ENCODE results near the gene NDUFAF2. TPM values are rescaled to one million over a fixed set of nuclear protein-coding genes. Genes with fewer than 3 reads are reported as not detected.
"Not testable (repeated sequence)": the region's sequence is repeated elsewhere in the genome, so short reads cannot be mapped to it uniquely, and the experiment has no call there.

NDUFAF2 gene
- total and polyA plus RNA-seq, 5 donors from 2014 or later, result 11.2 to 37.6 (median 34.6) TPM

DNA sequence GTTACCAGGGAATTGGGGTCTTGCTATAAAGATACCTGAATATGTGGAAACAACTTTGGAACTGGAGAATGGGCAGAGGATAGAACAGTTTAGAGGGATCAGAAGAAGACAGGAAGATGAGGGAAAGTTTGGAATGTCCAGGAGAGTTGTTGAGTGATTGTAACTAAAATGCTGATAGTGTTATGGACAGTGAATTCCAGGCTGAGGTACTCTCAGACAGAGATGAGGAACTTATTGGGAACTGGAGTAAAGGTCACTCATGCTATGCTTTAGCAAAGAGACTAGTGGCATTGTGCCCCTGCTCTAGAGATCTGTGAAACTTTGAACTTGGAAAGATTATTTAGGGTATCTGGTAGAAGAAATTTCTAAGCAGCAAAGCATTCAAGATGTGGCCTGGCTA is 242.3 kb downstream of the NDUFAF2 start:
- H3K36me3 Mint-ChIP-seq; H3K27ac ChIP-seq (ENCODE audit: insufficient read depth, low read length, poor library complexity, severe bottlenecking); ATAC-seq (ENCODE audit: low read depth in 2 of 2); H3K4me1 ChIP-seq (ENCODE audit: control insufficient read depth, insufficient read depth, low read length, poor library complexity, severe bottlenecking); H3K4me3 ChIP-seq (ENCODE audit: low read depth, low read length); H3K4me3 Mint-ChIP-seq; H3K4me1 Mint-ChIP-seq; H3K36me3 ChIP-seq (ENCODE audit: control insufficient read depth, insufficient read depth, low read length); H3K27me3 ChIP-seq (ENCODE audit: control insufficient read depth, insufficient read depth, low read length); H3K9me3 Mint-ChIP-seq; H3K27ac Mint-ChIP-seq; DNase-seq; H3K9me3 ChIP-seq (ENCODE audit: control insufficient read depth in 2 of 2, low read length in 2 of 2): not testable (repeated sequence)
- H3K27me3 Mint-ChIP-seq, result peaks cover 12% of the 10 kb centered on the region

DNA sequence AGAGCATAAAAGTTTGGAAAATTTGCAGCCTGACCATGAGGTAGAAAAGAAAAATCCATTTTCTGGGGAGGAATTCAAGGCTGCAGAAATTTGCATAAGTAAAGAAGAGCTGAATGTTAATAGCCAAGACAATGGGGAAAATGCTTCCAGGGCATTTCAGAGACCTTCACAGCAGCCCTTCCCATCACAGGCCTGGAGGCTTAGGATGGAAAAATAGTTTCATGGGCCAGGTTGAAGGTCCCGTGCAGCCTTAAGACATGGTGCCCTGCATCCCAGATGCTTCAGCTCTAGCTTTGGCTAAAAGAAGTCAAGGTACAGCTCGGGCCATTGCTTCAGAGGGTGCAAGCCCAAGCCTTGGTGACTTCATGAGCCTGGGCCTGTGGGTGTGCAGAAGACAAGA is 242.8 kb downstream of the NDUFAF2 start:
- not testable (repeated sequence) for H3K27ac ChIP-seq (ENCODE audit: insufficient read depth, low read length, poor library complexity, severe bottlenecking); H3K36me3 ChIP-seq (ENCODE audit: control insufficient read depth, insufficient read depth, low read length); H3K4me1 Mint-ChIP-seq; DNase-seq; ATAC-seq (ENCODE audit: low read depth in 2 of 2); H3K9me3 ChIP-seq (ENCODE audit: control insufficient read depth in 2 of 2, low read length in 2 of 2); H3K9me3 Mint-ChIP-seq; H3K4me1 ChIP-seq (ENCODE audit: control insufficient read depth, insufficient read depth, low read length, poor library complexity, severe bottlenecking); H3K4me3 ChIP-seq (ENCODE audit: low read depth, low read length); H3K4me3 Mint-ChIP-seq; H3K27me3 ChIP-seq (ENCODE audit: control insufficient read depth, insufficient read depth, low read length); H3K36me3 Mint-ChIP-seq; H3K27ac Mint-ChIP-seq
- H3K27me3 Mint-ChIP-seq, result peaks cover 12% of the 10 kb centered on the region

GRCh38 chr5:61198606-61199005 is 253.6 kb downstream of the NDUFAF2 start:
- DNase-seq (no peak), ATAC-seq (ENCODE audit: low read depth in 2 of 2) (no peak)
- Mint-ChIP-seq H3K4me3 (no peak overlapping the region), H3K27ac (no peak overlapping the region), H3K36me3 (peaks cover 3% of the 10 kb centered on the region), H3K9me3 (peaks cover 3 to 14% (median 6%) of the 10 kb centered on the region in 7 donors), H3K4me1 (no peaks in the 10 kb centered on the region), H3K27me3 (peaks cover 29% of the 10 kb centered on the region)
- Histone ChIP-seq H3K27ac (ENCODE audit: insufficient read depth, low read length, poor library complexity, severe bottlenecking) (no peak overlapping the region), H3K4me3 (ENCODE audit: low read depth, low read length) (no peak overlapping the region), H3K9me3 (ENCODE audit: control insufficient read depth in 2 of 2, low read length in 2 of 2) (peaks cover 0 to 3% of the 10 kb centered on the region in 2 experiments), H3K36me3 (ENCODE audit: control insufficient read depth, insufficient read depth, low read length) (no peaks in the 10 kb centered on the region), H3K4me1 (ENCODE audit: control insufficient read depth, insufficient read depth, low read length, poor library complexity, severe bottlenecking) (no peaks in the 10 kb centered on the region), H3K27me3 (ENCODE audit: control insufficient read depth, insufficient read depth, low read length) (no peaks in the 10 kb centered on the region)

DNA sequence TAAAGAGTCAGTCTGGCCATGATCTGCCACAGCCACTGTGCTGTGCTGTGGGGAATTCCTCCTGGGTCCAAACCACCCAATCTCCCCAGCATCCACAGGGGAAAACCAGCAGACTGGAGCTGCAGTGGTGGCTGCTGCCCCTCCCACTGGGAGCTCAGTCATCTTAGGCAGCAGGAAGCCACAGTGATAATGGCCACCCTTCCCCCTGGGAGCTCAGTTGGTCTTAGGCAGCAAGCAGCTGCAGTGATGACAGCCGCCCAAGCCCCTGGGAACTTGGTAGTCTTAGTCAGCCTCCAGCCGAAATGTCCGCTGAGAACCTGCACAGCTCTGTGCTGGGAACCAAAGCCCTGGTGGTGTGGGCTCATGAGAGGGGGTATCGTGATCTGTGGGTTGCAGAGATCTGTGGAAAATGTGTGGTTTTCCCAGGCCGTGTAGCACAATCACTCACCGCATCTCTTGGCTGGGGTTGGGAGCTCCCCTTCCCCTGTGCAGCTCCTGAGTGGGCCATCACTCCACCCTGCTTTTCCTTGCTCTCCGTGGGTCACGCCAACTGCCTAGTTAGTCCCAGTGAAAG is 255.7 kb downstream of the NDUFAF2 start:
- H3K4me1 ChIP-seq (ENCODE audit: control insufficient read depth, insufficient read depth, low read length, poor library complexity, severe bottlenecking), result no peaks in the 10 kb centered on the region
- H3K27ac Mint-ChIP-seq, result no peak overlapping the region
- peaks cover 3% of the 10 kb centered on the region for H3K36me3 Mint-ChIP-seq
- no peak overlapping the region for H3K4me3 Mint-ChIP-seq
- H3K4me3 ChIP-seq (ENCODE audit: low read depth, low read length), result no peak overlapping the region
- H3K27me3 ChIP-seq (ENCODE audit: control insufficient read depth, insufficient read depth, low read length), result no peaks in the 10 kb centered on the region
- H3K27ac ChIP-seq (ENCODE audit: insufficient read depth, low read length, poor library complexity, severe bottlenecking), result no peak overlapping the region
- ATAC-seq (ENCODE audit: low read depth in 2 of 2) (no peak), DNase-seq (no peak)
- H3K9me3 ChIP-seq (ENCODE audit: control insufficient read depth in 2 of 2, low read length in 2 of 2), result peaks cover 0 to 3% of the 10 kb centered on the region in 2 experiments
- H3K4me1 Mint-ChIP-seq, result no peaks in the 10 kb centered on the region
- peaks cover 3 to 20% (median 7%) of the 10 kb centered on the region in 7 donors for H3K9me3 Mint-ChIP-seq
- H3K36me3 ChIP-seq (ENCODE audit: control insufficient read depth, insufficient read depth, low read length), result no peaks in the 10 kb centered on the region
- peaks cover 29% of the 10 kb centered on the region for H3K27me3 Mint-ChIP-seq

DNA sequence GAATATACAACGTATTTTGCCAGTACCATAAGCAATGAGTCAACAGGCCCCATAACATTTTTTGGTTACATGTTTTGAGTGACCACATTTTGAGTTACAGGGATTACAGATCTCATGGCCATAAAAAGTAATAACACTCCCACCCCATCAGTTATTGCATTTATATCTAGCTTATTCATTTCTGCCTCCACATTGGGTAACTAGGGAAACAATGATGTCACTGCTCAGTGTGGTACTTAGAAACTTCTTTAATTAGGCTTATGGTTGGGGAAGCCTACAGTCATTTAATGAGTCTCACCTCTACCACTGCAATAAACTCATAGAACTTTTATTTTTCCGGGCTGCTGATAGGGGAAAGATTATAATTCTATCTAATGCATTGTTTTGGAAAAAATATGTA is 257.2 kb downstream of the NDUFAF2 start:
- no peak for DNase-seq
- Histone ChIP-seq H3K36me3 (ENCODE audit: control insufficient read depth, insufficient read depth, low read length) (no peaks in the 10 kb centered on the region), H3K27ac (ENCODE audit: insufficient read depth, low read length, poor library complexity, severe bottlenecking) (no peak overlapping the region), H3K4me1 (ENCODE audit: control insufficient read depth, insufficient read depth, low read length, poor library complexity, severe bottlenecking) (no peaks in the 10 kb centered on the region), H3K4me3 (ENCODE audit: low read depth, low read length) (no peak overlapping the region), H3K9me3 (ENCODE audit: control insufficient read depth in 2 of 2, low read length in 2 of 2) (peaks cover 0 to 3% of the 10 kb centered on the region in 2 experiments), H3K27me3 (ENCODE audit: control insufficient read depth, insufficient read depth, low read length) (no peaks in the 10 kb centered on the region)
- H3K4me3 Mint-ChIP-seq, result no peak overlapping the region
- peaks cover 3 to 24% (median 7%) of the 10 kb centered on the region in 7 donors for H3K9me3 Mint-ChIP-seq
- peaks cover 22% of the 10 kb centered on the region for H3K27me3 Mint-ChIP-seq
- H3K4me1 Mint-ChIP-seq, result no peaks in the 10 kb centered on the region
- no peak for ATAC-seq (ENCODE audit: low read depth in 2 of 2)
- peaks cover 3% of the 10 kb centered on the region for H3K36me3 Mint-ChIP-seq
- no peak overlapping the region for H3K27ac Mint-ChIP-seq

Other genes starting within 250 kb of the NDUFAF2 start
- gene DEPDC1B, start 245.0 kb upstream of the NDUFAF2 start, total RNA-seq, result 2.0 TPM
- gene DEPDC1B, start 245.0 kb upstream of the NDUFAF2 start, polyA plus RNA-seq, result 1 to 10 TPM in 3 of 4 donors, under 1 TPM in 1; 0.83 to 4.3 (median 1.8) TPM
- gene ELOVL7, start 100.9 kb upstream of the NDUFAF2 start, total RNA-seq, result 2.8 TPM
- not detected for gene ELOVL7, start 100.9 kb upstream of the NDUFAF2 start, polyA plus RNA-seq
- 6.1 TPM for gene ERCC8, start 135 bp upstream of the NDUFAF2 start, total RNA-seq
- 10 to 100 TPM; 10.2 to 16.2 (median 12.0) TPM for gene ERCC8, start 135 bp upstream of the NDUFAF2 start, polyA plus RNA-seq
- gene SMIM15, start 217.3 kb downstream of the NDUFAF2 start, total RNA-seq, result 15.9 TPM
- 10 to 100 TPM; 42.1 to 73.1 (median 48.3) TPM for gene SMIM15, start 217.3 kb downstream of the NDUFAF2 start, polyA plus RNA-seq